K562 (cell line): ENCODE data around the gene SLC6A1. TPM values are rescaled to one million over a fixed set of nuclear protein-coding genes. Genes with fewer than 3 reads are reported as not detected.

Experiments used
- ATAC-seq: fragments of 200-7000 bp; cut with Tn5 transposase; 3 replicates; pipeline ENCODE4 v1.9.1; 2020; ENCODE audit warnings: moderate library complexity
- BruUV-seq: library from RNA; stranded (reverse); fragments of 400-500 nt; replicated peaks from 2 replicates; lab custom pipeline; 2021; lab: Mats Ljungman, UMichigan
- CTCF ChIA-PET: fragments of 300-600 bp; formaldehyde crosslinking; extraction: SDS; loops from one replicate; lab custom pipeline; 2021; ENCODE audit warnings: low intra/inter-chr PET ratio; lab: Yijun Ruan, JAX
- POLR2A ChIA-PET: fragments of 300-600, 350-650 bp; sonication (Branson Sonifier 250); formaldehyde crosslinking; extraction: SDS; loops from one replicate; lab custom pipeline; 2021; ENCODE audit warnings: antibody characterized with exemption, inconsistent platforms; lab: Yijun Ruan, JAX
- DNase-seq, 4 experiments: peaks; one replicate each; pipeline versions ENCODE4 v3.0.0 to v3.0.0-alpha.2; 2011 to 2018; ENCODE audit warnings: low spot score in 3 of 4, mixed read lengths in 3 of 4; ENCODE audit errors: extremely low read depth in 1 of 4
- FAIRE-seq: peaks from 2 replicates; lab custom pipeline; 2011; peaks lifted over from hg19 to GRCh38; lab: Jason Lieb, UNC
- H2AFZ ChIP-seq: 2 replicates; pipeline ENCODE4 v1.6.0; 2011; ENCODE audit warnings: low read depth, low read length, control low read depth, inconsistent platforms
- H3K27ac ChIP-seq: fragments of 200-600 bp; 3 replicates; pipeline ENCODE4 v1.8.0; 2011; ENCODE audit warnings: low read depth, mild to moderate bottlenecking, control low read depth, inconsistent platforms, low read length, moderate library complexity, mixed read lengths; ENCODE audit errors: extremely low read depth
- H3K27me3 ChIP-seq, 2 experiments: fragments of 300-600 bp in 1 of 2; 2 replicates in 1 of 2; 3 replicates in 1 of 2; pipeline versions ENCODE4 v1.6.0 to v1.8.0; 2011; ENCODE audit warnings: inconsistent platforms in 2 of 2, low read length in 2 of 2, mild to moderate bottlenecking in 1 of 2, mixed read lengths in 1 of 2, moderate library complexity in 1 of 2; ENCODE audit not compliant: control insufficient read depth in 2 of 2, insufficient read depth in 2 of 2
- H3K36me3 ChIP-seq: fragments of 300-600 bp; 3 replicates; pipeline ENCODE4 v1.8.0; 2011; ENCODE audit warnings: mild to moderate bottlenecking, low read length, inconsistent platforms; ENCODE audit not compliant: control insufficient read depth, insufficient read depth
- H3K4me1 ChIP-seq, 2 experiments: fragments of 200-600 bp in 1 of 2; replicated peaks in 1 of 2; 2 replicates in 1 of 2; 3 replicates in 1 of 2; pipeline versions ENCODE4 v1.5.1 to v1.8.0; 2011; ENCODE audit warnings: inconsistent platforms in 2 of 2, low read length in 2 of 2, mild to moderate bottlenecking in 1 of 2, mixed read lengths in 1 of 2, moderate library complexity in 1 of 2; ENCODE audit not compliant: control insufficient read depth in 2 of 2, insufficient read depth in 2 of 2
- H3K4me2 ChIP-seq: 2 replicates; pipeline ENCODE4 v1.6.1; 2011; ENCODE audit warnings: low read length, control low read depth, inconsistent platforms, mixed read lengths; ENCODE audit not compliant: insufficient read depth
- H3K4me3 ChIP-seq: fragments of 200-600 bp; sonication (generic), shearing (Covaris generic); 2 replicates; pipeline ENCODE4 v1.5.1; 2016; ENCODE audit warnings: control low read depth, inconsistent platforms
- H3K79me2 ChIP-seq: fragments of 200-600 bp; 3 replicates; pipeline ENCODE4 v1.8.0; 2011; ENCODE audit warnings: low read length, inconsistent platforms; ENCODE audit not compliant: control insufficient read depth, insufficient read depth
- H3K9ac ChIP-seq, 2 experiments: 2 replicates each; pipeline versions ENCODE4 v1.6.0 to v1.6.1; 2011; ENCODE audit warnings: low read depth in 2 of 2, low read length in 2 of 2, control low read depth in 1 of 2, inconsistent platforms in 1 of 2, mild to moderate bottlenecking in 1 of 2, mixed read lengths in 1 of 2; ENCODE audit not compliant: insufficient read depth in 1 of 2
- H3K9me1 ChIP-seq: one replicate; pipeline ENCODE4 v1.6.0; 2011; ENCODE audit warnings: inconsistent platforms, mild to moderate bottlenecking, low read length, moderate library complexity; ENCODE audit not compliant: control insufficient read depth, insufficient read depth
- H3K9me3 ChIP-seq: replicated peaks from 2 replicates; pipeline ENCODE4 v1.5.1; 2011; ENCODE audit warnings: low read depth, low read length, inconsistent platforms; ENCODE audit not compliant: control insufficient read depth, insufficient read depth
- H4K20me1 ChIP-seq: replicated peaks from 2 replicates; pipeline ENCODE4 v1.6.1; 2011; ENCODE audit warnings: low read length, inconsistent platforms, mixed read lengths; ENCODE audit not compliant: control insufficient read depth, insufficient read depth
- ATF4 ChIP-seq: fragments of 450-650 bp; formaldehyde crosslinking; IDR thresholded peaks from 2 replicates; pipeline ENCODE4 v1.4.0; 2022; ENCODE audit warnings: mild to moderate bottlenecking, moderate library complexity
- GABPB2 ChIP-seq: fragments of 250-450 bp; sonication (Bioruptor Pico); conservative IDR thresholded peaks from 2 replicates; pipeline ENCODE4 v1.5.1; 2021; ENCODE audit warnings: mild to moderate bottlenecking
- HMG20A ChIP-seq: fragments of 450-650 bp; formaldehyde crosslinking; conservative IDR thresholded peaks from 2 replicates; pipeline ENCODE4 v1.4.0; 2020; ENCODE audit warnings: mild to moderate bottlenecking, mixed read lengths
- MCM7 ChIP-seq, 2 experiments: fragments of 450-650 bp; IDR thresholded peaks; 2 replicates each; pipeline ENCODE4 v1.6.1; 2016 to 2018
- PPARD ChIP-seq: fragments of 250-450 bp; sonication (Bioruptor Pico); IDR thresholded peaks from 2 replicates; pipeline ENCODE4 v1.8.0; 2022; ENCODE audit warnings: inconsistent platforms, mild to moderate bottlenecking, moderate library complexity
- RFX7 ChIP-seq: fragments of 250-450 bp; sonication (Bioruptor Pico); IDR thresholded peaks from 2 replicates; pipeline ENCODE4 v1.5.1; 2021; ENCODE audit warnings: mild to moderate bottlenecking
- STAT6 ChIP-seq: sonication (generic); formaldehyde crosslinking; IDR thresholded peaks from 2 replicates; pipeline ENCODE4 v1.8.1; 2023; ENCODE audit warnings: mild to moderate bottlenecking, missing genetic modification reagents
- ZKSCAN1 ChIP-seq: fragments of 150-350 bp; IDR thresholded peaks from 2 replicates; pipeline ENCODE4 v1.6.1; 2016; ENCODE audit warnings: low read depth, low read length
- ZNF444 ChIP-seq: fragments of 250-450 bp; sonication (Bioruptor Pico); IDR thresholded peaks from 2 replicates; pipeline ENCODE4 v1.4.0; 2020; ENCODE audit warnings: mild to moderate bottlenecking, moderate library complexity
- ZNF77 ChIP-seq: fragments of 250-450 bp; sonication (Bioruptor Pico); IDR thresholded peaks from 2 replicates; pipeline ENCODE4 v1.5.0; 2020
- WGBS: fragments of 100-300 bp; shearing (Covaris generic); methylation state at CpG from one replicate; pipeline ENCODE4 v1.1.6; 2016; ENCODE audit warnings: low coverage, mixed read lengths; ENCODE audit not compliant: insufficient coverage; ENCODE audit errors: missing lambda C conversion rate; 5-methylcytosine and 5-hydroxymethylcytosine counted together
- in situ Hi-C: fragments of 300-500 bp; cut with MboI; formaldehyde crosslinking; loops from 4 replicates; pipeline ENCODE4 v1.15.0; 2018; ENCODE audit warnings: inconsistent platforms, mixed read lengths
- intact Hi-C: fragments of 100-400 bp; cut with micrococcal nuclease; formaldehyde crosslinking; loops from 2 replicates; pipeline ENCODE4 v1.14.2; 2022
- polyA plus RNA-seq, 8 experiments: library from polyadenylated mRNA; depleted of rRNA in 4 of 8; stranded (reverse) in 5 of 8; unstranded in 3 of 8; fragments of >200 nt; fragmentation: Nextera tagmentation in 2 of 8; fragmentation: Illumina TruSeq in 1 of 8; extraction: Ambion mirVana in 2 of 8; extraction: Trizol in 1 of 8; gene quantifications; 2 replicates each; pipeline versions ENCODE4 v1.2.1 to v1.2.3, GENCODE V29; 2011 to 2014; ENCODE audit warnings: inconsistent platforms in 1 of 8, missing spikeins in 1 of 8
- total RNA-seq, 7 experiments: library from RNA; depleted of rRNA in 6 of 7; stranded (reverse); fragments of >200 nt in 6 of 7; fragmentation: Illumina TruSeq in 2 of 7; extraction: Trizol in 2 of 7; gene quantifications; 2 replicates each; pipeline versions ENCODE4 v1.2.1 to v1.2.3, GENCODE V29; 2011 to 2021; ENCODE audit warnings: low replicate concordance in 1 of 7

SLC6A1 gene
- total and polyA plus RNA-seq, 9 of the 15 experiments (the other 6 are each of a cell fraction or from before 2014, with no cell fraction given): not detected

GRCh38 chr3:10985181-10985580, 7.4 kb upstream of the SLC6A1 start:
- DNase-seq: no peak
- H3K27ac ChIP-seq: no peak overlapping the region
- WGBS: 0% methylated on average over 1 of the region's 1 CpG
- in situ Hi-C loops (no loop called here), intact Hi-C loops (loop anchor here (10.0 kb wide), 1 partner anchor 230 kb away; no protein-coding TSS in a partner anchor)
- H2AFZ ChIP-seq: no peak overlapping the region
- ChIA-PET POLR2A (no interaction called here), CTCF (no interaction called here)
- H3K9me1 ChIP-seq: no peaks in the 10 kb centered on the region
- no peak overlapping the region for H3K9ac ChIP-seq
- H4K20me1 ChIP-seq: peaks cover 11% of the 10 kb centered on the region; the same call in 1 of the 2 replicates
- peaks cover 0 to 7% of the 10 kb centered on the region in 2 experiments; a peak in 1 of 5 replicates for H3K27me3 ChIP-seq
- BruUV-seq: no TSS peak
- H3K36me3 ChIP-seq: no peaks in the 10 kb centered on the region
- H3K9me3 ChIP-seq: no peaks in the 10 kb centered on the region
- no peaks in the 10 kb centered on the region for H3K4me1 ChIP-seq
- TF ChIP-seq ZKSCAN1 (no peak), HMG20A (CRISPR knock-in tag) (no peak), GABPB2 (CRISPR knock-in tag) (no peak), ZNF77 (CRISPR knock-in tag) (no peak), STAT6 (no peak), ATF4 (no peak), RFX7 (CRISPR knock-in tag) (no peak), MCM7 (IDR thresholded peaks at IDR 0.05) (no peak), ZNF444 (CRISPR knock-in tag) (no peak), PPARD (CRISPR knock-in tag) (no peak)
- H3K4me2 ChIP-seq: no peak overlapping the region
- no peak overlapping the region for H3K4me3 ChIP-seq
- H3K79me2 ChIP-seq: no peaks in the 10 kb centered on the region
- FAIRE-seq: no peak
- ATAC-seq: no peak
